ENCODE results near the gene TMEM88. TPM values are rescaled to one million over a fixed set of nuclear protein-coding genes. Genes with fewer than 3 reads are reported as not detected.
"Not testable (repeated sequence)": the region's sequence is repeated elsewhere in the genome, so short reads cannot be mapped to it uniquely, and the experiment has no call there.

The TMEM88 gene
- total and polyA plus RNA-seq, 4 donors, result 0.65 to 4.6 (median 3.7) TPM

- no peak for TF ChIP-seq ATF3 (IDR thresholded peaks at IDR 0.05)
- no peak for TF ChIP-seq MAX (IDR thresholded peaks at IDR 0.05)
- TF ChIP-seq TAF1 (conservative IDR thresholded peaks at IDR 0.05), result no peak
- TF ChIP-seq FOXA2 (IDR thresholded peaks at IDR 0.05), result no peak
These were observed 45.6 kb upstream of the TMEM88 start (continued) for GRCh38 chr17:7809086-7809790.

GRCh38 chr17:7809791-7810343, 45.0 kb upstream of the TMEM88 start:
- H3K36me3 ChIP-seq (ENCODE audit: control insufficient read depth in 4 of 4, insufficient read depth in 3 of 4, low read depth in 1 of 4, low read length in 3 of 4); H3K9me3 ChIP-seq (ENCODE audit: control insufficient read depth in 4 of 4, low read length in 3 of 4); H3K4me1 ChIP-seq (ENCODE audit: control insufficient read depth in 4 of 4, insufficient read depth in 4 of 4, low read length in 3 of 4); DNase-seq (ENCODE audit: low spot score); H3K27me3 ChIP-seq (ENCODE audit: control insufficient read depth in 4 of 4, insufficient read depth in 4 of 4, low read length in 3 of 4); H3K27ac ChIP-seq (ENCODE audit: low read depth in 1 of 2, low read length in 2 of 2); H3K9ac ChIP-seq (ENCODE audit: low read depth in 1 of 2, low read length in 2 of 2); H3K4me3 ChIP-seq (ENCODE audit: low read depth in 1 of 3, low read length in 3 of 3): not testable (repeated sequence)
- WGBS, result 82% methylated on average over 9 of the region's 9 CpGs

- DNase-seq (ENCODE audit: low spot score), result no peak
- no peaks in the 10 kb centered on the region for H3K27me3 ChIP-seq (ENCODE audit: control insufficient read depth in 4 of 4, insufficient read depth in 4 of 4, low read length in 3 of 4)
- TF ChIP-seq MAX (IDR thresholded peaks at IDR 0.05) (no peak), FOXA2 (IDR thresholded peaks at IDR 0.05) (no peak), CTCF (IDR thresholded peaks at IDR 0.05; ENCODE audit: low read depth, low read length, missing input control) (no peak), EGR1 (IDR thresholded peaks at IDR 0.05; ENCODE audit: low read depth in 2 of 2) (no peak), SP1 (IDR thresholded peaks at IDR 0.05) (no peak), REST (IDR thresholded peaks at IDR 0.05) (no peak), ATF3 (IDR thresholded peaks at IDR 0.05) (no peak), RAD21 (IDR thresholded peaks at IDR 0.05) (no peak), YY1 (IDR thresholded peaks at IDR 0.05) (no peak), GABPA (IDR thresholded peaks at IDR 0.05 in 1 of 2, conservative IDR thresholded peaks at IDR 0.05 in 1 of 2) (no peak), HNF4G (IDR thresholded peaks at IDR 0.05) (no peak), ZBTB33 (IDR thresholded peaks at IDR 0.05) (no peak)
- no peak overlapping the region for H3K9ac ChIP-seq (ENCODE audit: low read depth in 1 of 2, low read length in 2 of 2)
- no peaks in the 10 kb centered on the region for H3K9me3 ChIP-seq (ENCODE audit: control insufficient read depth in 4 of 4, low read length in 3 of 4)
- no peak overlapping the region for H3K4me3 ChIP-seq (ENCODE audit: low read depth in 1 of 3, low read length in 3 of 3)
- H3K36me3 ChIP-seq (ENCODE audit: control insufficient read depth in 4 of 4, insufficient read depth in 3 of 4, low read depth in 1 of 4, low read length in 3 of 4), result no peaks in the 10 kb centered on the region
- no peak overlapping the region for H3K27ac ChIP-seq (ENCODE audit: low read depth in 1 of 2, low read length in 2 of 2)
- H3K4me1 ChIP-seq (ENCODE audit: control insufficient read depth in 4 of 4, insufficient read depth in 4 of 4, low read length in 3 of 4), result no peaks in the 10 kb centered on the region
- 73% methylated on average over 3 of the region's 3 CpGs for WGBS
These were observed 43.6 kb upstream of the TMEM88 start for GRCh38 chr17:7811251-7811650.

Data from liver (tissue), 9 donors.